Natural killer cell (primary cell): Measurements from ENCODE around the gene KLHL30. TPM values are rescaled to one million over a fixed set of nuclear protein-coding genes. Genes with fewer than 3 reads are reported as not detected.

Experiments
- ATAC-seq, 3 donors: fragments of 150-1000 bp in 2 of 3; fragments of 200-7000 bp in 1 of 3; cut with Tn5 transposase; 1 replicate in 1 of 3; 2 replicates in 2 of 3; pipeline ENCODE4 v1.10.0; 2021; ENCODE audit warnings: mild to moderate bottlenecking in 2 of 3, moderate library complexity in 2 of 3
- DNase-seq, 2 donors: peaks; one replicate each; pipeline versions ENCODE4 v3.0.0 to v3.0.0-alpha.2; 2013 to 2021; ENCODE audit warnings: mixed read lengths in 1 of 2
- H3K27ac ChIP-seq: one replicate; pipeline ENCODE4 v1.5.1; 2013; ENCODE audit warnings: mild to moderate bottlenecking, low read length
- H3K27me3 ChIP-seq: one replicate; pipeline ENCODE4 v1.6.1; 2013; ENCODE audit warnings: low read length; ENCODE audit not compliant: control insufficient read depth, insufficient read depth
- H3K36me3 ChIP-seq: one replicate; pipeline ENCODE4 v1.6.1; 2013; ENCODE audit warnings: low read length; ENCODE audit not compliant: control insufficient read depth, insufficient read depth
- H3K4me1 ChIP-seq: one replicate; pipeline ENCODE4 v1.6.1; 2013; ENCODE audit warnings: low read length; ENCODE audit not compliant: control insufficient read depth, insufficient read depth
- H3K4me3 ChIP-seq: one replicate; pipeline ENCODE4 v1.5.1; 2013; ENCODE audit warnings: low read length
- H3K9me3 ChIP-seq: one replicate; pipeline ENCODE4 v1.6.1; 2013; ENCODE audit warnings: low read length; ENCODE audit not compliant: control insufficient read depth, insufficient read depth
- H3K27ac Mint-ChIP-seq, 2 donors: one replicate each; pipeline ENCODE4 v1.8.0; 2022; ENCODE audit warnings: mild to moderate bottlenecking in 2 of 2, mixed read lengths in 2 of 2, moderate library complexity in 1 of 2
- H3K27me3 Mint-ChIP-seq, 2 donors: one replicate each; pipeline ENCODE4 v1.8.0; 2022; ENCODE audit warnings: low read depth in 2 of 2, mixed read lengths in 2 of 2
- H3K36me3 Mint-ChIP-seq: one replicate; pipeline ENCODE4 v1.8.0; 2022; ENCODE audit warnings: mixed read lengths
- H3K4me1 Mint-ChIP-seq, 2 donors: one replicate each; pipeline ENCODE4 v1.8.0; 2022; ENCODE audit warnings: mixed read lengths in 2 of 2
- H3K4me3 Mint-ChIP-seq: one replicate; pipeline ENCODE4 v1.8.0; 2022; ENCODE audit warnings: mild to moderate bottlenecking, moderate library complexity, mixed read lengths
- H3K9me3 Mint-ChIP-seq, 2 donors: one replicate each; pipeline ENCODE4 v1.8.0; 2022; ENCODE audit warnings: mixed read lengths in 2 of 2
- WGBS: methylation state at CpG from one replicate; pipeline ENCODE4 v1.1.7; 2013; ENCODE audit warnings: missing lambda C conversion rate; ENCODE audit not compliant: insufficient coverage; 5-methylcytosine and 5-hydroxymethylcytosine counted together
- intact Hi-C: fragments of 100-400 bp; cut with micrococcal nuclease; formaldehyde crosslinking; loops from one replicate; pipeline ENCODE4 v1.14.2; 2022
- total RNA-seq, 4 donors: library from RNA; stranded (reverse); fragments of 120-200 nt in 1 of 4; gene quantifications; one replicate each; pipeline versions ENCODE4 v1.2.3 to v1.2.4, GENCODE V29; 2013 to 2022
- TF ChIP-seq, protein P1 (sequence below): fragments of 200-600 bp; IDR thresholded peaks from one replicate; pipeline ENCODE4 v1.8.0; 2022; ENCODE audit warnings: antibody characterized with exemption

Gene KLHL30
- total RNA-seq, 3 donors from 2014 or later (not counting 1 experiment from before 2014, with no cell fraction given): not detected

- ATAC-seq (no peak), DNase-seq (no peak)
- Mint-ChIP-seq H3K27me3 (no peaks in the 10 kb centered on the region), H3K9me3 (no peaks in the 10 kb centered on the region), H3K27ac (peak overlapping the region; percentile 83 to 93), H3K36me3 (no peaks in the 10 kb centered on the region), H3K4me3 (peak overlapping the region; percentile 67), H3K4me1 (peaks cover 38 to 61% of the 10 kb centered on the region in 2 donors)
- Histone ChIP-seq H3K9me3 (no peaks in the 10 kb centered on the region), H3K27ac (peak overlapping the region; percentile 73), H3K4me3 (no peak overlapping the region), H3K27me3 (no peaks in the 10 kb centered on the region), H3K36me3 (peaks cover 72% of the 10 kb centered on the region), H3K4me1 (peaks cover 23% of the 10 kb centered on the region)
- intact Hi-C loops: no loop called here
- WGBS: 90% methylated on average over 14 of the region's 14 CpGs
- TF ChIP-seq, protein P1, sequence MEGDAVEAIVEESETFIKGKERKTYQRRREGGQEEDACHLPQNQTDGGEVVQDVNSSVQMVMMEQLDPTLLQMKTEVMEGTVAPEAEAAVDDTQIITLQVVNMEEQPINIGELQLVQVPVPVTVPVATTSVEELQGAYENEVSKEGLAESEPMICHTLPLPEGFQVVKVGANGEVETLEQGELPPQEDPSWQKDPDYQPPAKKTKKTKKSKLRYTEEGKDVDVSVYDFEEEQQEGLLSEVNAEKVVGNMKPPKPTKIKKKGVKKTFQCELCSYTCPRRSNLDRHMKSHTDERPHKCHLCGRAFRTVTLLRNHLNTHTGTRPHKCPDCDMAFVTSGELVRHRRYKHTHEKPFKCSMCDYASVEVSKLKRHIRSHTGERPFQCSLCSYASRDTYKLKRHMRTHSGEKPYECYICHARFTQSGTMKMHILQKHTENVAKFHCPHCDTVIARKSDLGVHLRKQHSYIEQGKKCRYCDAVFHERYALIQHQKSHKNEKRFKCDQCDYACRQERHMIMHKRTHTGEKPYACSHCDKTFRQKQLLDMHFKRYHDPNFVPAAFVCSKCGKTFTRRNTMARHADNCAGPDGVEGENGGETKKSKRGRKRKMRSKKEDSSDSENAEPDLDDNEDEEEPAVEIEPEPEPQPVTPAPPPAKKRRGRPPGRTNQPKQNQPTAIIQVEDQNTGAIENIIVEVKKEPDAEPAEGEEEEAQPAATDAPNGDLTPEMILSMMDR: no peak
Measured at GRCh38 chr2:238172439-238172838, 34.0 kb downstream of the KLHL30 start.

GRCh38 chr2:238173692-238174091, 35.2 kb downstream of the KLHL30 start:
- H3K27me3 ChIP-seq: no peaks in the 10 kb centered on the region
- H3K4me3 Mint-ChIP-seq: peak overlapping the region; percentile 42
- WGBS: 100% methylated on average over 2 of the region's 2 CpGs
- peaks cover 75% of the 10 kb centered on the region for H3K36me3 ChIP-seq
- no peaks in the 10 kb centered on the region for H3K9me3 ChIP-seq
- intact Hi-C loops: no loop called here
- peak overlapping the region; percentile 83 to 93 for H3K27ac Mint-ChIP-seq
- no peak overlapping the region for H3K4me3 ChIP-seq
- DNase-seq: no peak
- no peaks in the 10 kb centered on the region for H3K27me3 Mint-ChIP-seq
- H3K36me3 Mint-ChIP-seq: peaks cover 3% of the 10 kb centered on the region
- no peak for ATAC-seq
- TF ChIP-seq, protein P1: no peak
- H3K4me1 ChIP-seq: peaks cover 23% of the 10 kb centered on the region
- no peaks in the 10 kb centered on the region for H3K9me3 Mint-ChIP-seq
- H3K4me1 Mint-ChIP-seq: peaks cover 38 to 54% of the 10 kb centered on the region in 2 donors
- peak overlapping the region; percentile 5 for H3K27ac ChIP-seq

DNA sequence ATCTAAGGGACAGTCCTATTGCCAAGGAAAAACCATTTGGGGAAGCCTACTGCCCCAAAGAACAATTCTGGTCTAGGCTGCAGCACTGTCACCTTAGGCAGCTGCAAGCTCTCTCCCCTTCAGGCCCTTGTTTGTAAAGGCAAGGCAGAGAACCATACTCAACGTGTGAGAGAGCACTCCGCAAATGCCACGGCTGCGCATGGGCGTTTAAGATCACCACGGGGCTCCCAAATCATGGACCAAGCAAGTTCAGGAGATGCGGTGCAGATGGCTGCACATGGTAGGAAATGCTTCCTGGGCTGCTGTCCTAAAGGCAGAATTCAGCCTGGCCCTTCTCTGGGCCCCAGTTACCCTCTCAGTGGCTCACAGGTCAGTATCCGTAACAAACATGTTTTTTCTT, 35.8 kb downstream of the KLHL30 start:
- H3K27me3 ChIP-seq: no peaks in the 10 kb centered on the region
- DNase-seq (no peak), ATAC-seq (no peak)
- Mint-ChIP-seq H3K4me3 (no peak overlapping the region), H3K27me3 (no peaks in the 10 kb centered on the region), H3K36me3 (peaks cover 9% of the 10 kb centered on the region), H3K9me3 (no peaks in the 10 kb centered on the region), H3K4me1 (peaks cover 38 to 48% of the 10 kb centered on the region in 2 donors), H3K27ac (peak overlapping the region in 1 of 2 donors; percentile 93)
- 96% methylated on average over 8 of the region's 8 CpGs for WGBS
- H3K36me3 ChIP-seq: peaks cover 76% of the 10 kb centered on the region
- TF ChIP-seq, protein P1: no peak
- H3K4me1 ChIP-seq: peaks cover 23% of the 10 kb centered on the region
- intact Hi-C loops: no loop called here
- no peak overlapping the region for H3K27ac ChIP-seq
- no peaks in the 10 kb centered on the region for H3K9me3 ChIP-seq
- H3K4me3 ChIP-seq: no peak overlapping the region

DNA sequence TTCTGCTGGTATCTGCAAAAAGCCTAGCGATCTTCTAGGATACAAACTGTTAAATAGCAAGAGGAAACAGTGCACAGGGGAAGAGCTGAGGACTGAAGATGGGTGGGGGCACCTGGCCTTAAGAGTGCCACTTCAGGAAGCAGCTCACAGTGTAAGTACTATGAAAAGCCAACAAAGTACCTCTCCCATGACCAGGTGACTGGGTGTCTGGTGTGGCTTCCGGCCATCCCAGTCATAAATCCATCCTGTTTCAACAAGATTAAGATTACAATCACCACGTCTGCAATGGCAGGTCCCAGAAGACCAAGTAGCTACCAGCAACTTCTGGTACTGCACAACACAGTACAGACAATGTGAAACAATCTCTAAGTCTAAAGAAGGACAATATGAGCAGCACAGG, 36.2 kb downstream of the KLHL30 start:
- no peaks in the 10 kb centered on the region for H3K9me3 Mint-ChIP-seq
- WGBS: 91% methylated on average over 3 of the region's 3 CpGs
- H3K36me3 Mint-ChIP-seq: peaks cover 9% of the 10 kb centered on the region

More for the DNA sequence above, 36.2 kb downstream of the KLHL30 start:
- H3K9me3 ChIP-seq: no peaks in the 10 kb centered on the region
- H3K36me3 ChIP-seq: peaks cover 77% of the 10 kb centered on the region
- no peaks in the 10 kb centered on the region for H3K27me3 ChIP-seq
- Mint-ChIP-seq H3K4me1 (peaks cover 35 to 44% of the 10 kb centered on the region in 2 donors), H3K27ac (peak overlapping the region in 1 of 2 donors; percentile 93), H3K27me3 (no peaks in the 10 kb centered on the region), H3K4me3 (no peak overlapping the region)
- DNase-seq: no peak
- H3K27ac ChIP-seq: no peak overlapping the region
- H3K4me1 ChIP-seq: peaks cover 22% of the 10 kb centered on the region
- intact Hi-C loops: no loop called here
- TF ChIP-seq, protein P1: no peak
- no peak for ATAC-seq
- H3K4me3 ChIP-seq: no peak overlapping the region
